ENCODE results near the gene CHD5. TPM values are rescaled to one million over a fixed set of nuclear protein-coding genes. Genes with fewer than 3 reads are reported as not detected.

Gene CHD5
- polyA plus RNA-seq, 3 donors, result 0.07 TPM; not detected in 2

DNA sequence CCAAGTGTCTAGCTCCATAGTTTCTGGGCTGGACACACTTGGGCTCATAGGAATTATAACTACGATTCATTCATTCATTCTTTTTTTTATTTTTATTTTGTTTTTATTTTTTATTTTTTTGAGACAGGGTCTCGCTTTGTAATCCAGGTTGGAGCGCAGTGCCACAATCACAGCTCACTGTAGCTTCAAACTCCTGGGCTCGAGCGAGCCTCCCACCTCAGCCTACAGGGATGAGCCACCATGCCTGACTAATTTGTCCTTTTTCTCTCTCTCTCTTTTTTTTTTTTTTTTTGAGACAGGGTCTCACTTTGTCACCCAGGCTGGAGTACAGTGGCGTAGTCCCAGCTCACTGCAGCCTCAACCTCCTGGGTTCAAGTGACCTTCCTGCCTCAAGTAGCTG lies 92.2 kb downstream of the CHD5 start:
- WGBS (ENCODE audit: insufficient coverage), result no CpG with 5 or more reads among the region's 6 CpGs

GRCh38 chr1:6087377-6087772 lies 92.7 kb downstream of the CHD5 start:
- Mint-ChIP-seq H3K9me3 (peaks cover 0 to 1% (median 0%) of the 10 kb centered on the region in 7 donors), H3K27ac (peak overlapping the region in 2 of 7 donors; percentile 28 to 67), H3K4me1 (no peaks in the 10 kb centered on the region), H3K36me3 (peaks cover 68 to 93% of the 10 kb centered on the region in 2 donors), H3K4me3 (no peak overlapping the region), H3K27me3 (ENCODE audit: low read depth in 3 of 3) (peaks cover 0 to 1% (median 0%) of the 10 kb centered on the region in 3 donors)
- Histone ChIP-seq H3K4me3 (replicated peaks in 1 of 3; ENCODE audit: low read depth in 2 of 3, low read length in 3 of 3) (no peak overlapping the region), H3K36me3 (replicated peaks in 1 of 2; ENCODE audit: control insufficient read depth in 1 of 2, insufficient read depth in 2 of 2, low read length in 2 of 2) (peaks cover 74 to 92% of the 10 kb centered on the region in 2 donors), H3K9ac (ENCODE audit: insufficient read depth, low read length, poor library complexity, severe bottlenecking) (no peak overlapping the region), H4K20me1 (ENCODE audit: insufficient read depth, low read length) (peaks cover 74% of the 10 kb centered on the region), H3K4me2 (replicated peaks; ENCODE audit: extremely low read depth, low read length, poor library complexity, severe bottlenecking) (no peak overlapping the region), H3K27me3 (ENCODE audit: control insufficient read depth in 2 of 2, insufficient read depth in 2 of 2, low read length in 2 of 2) (no peaks in the 10 kb centered on the region), H3K27ac (ENCODE audit: low read depth in 1 of 2, low read length in 2 of 2) (no peak overlapping the region), H3K79me2 (ENCODE audit: insufficient read depth, low read length) (no peaks in the 10 kb centered on the region), H2AFZ (ENCODE audit: insufficient read depth, low read depth, low read length, poor library complexity, severe bottlenecking) (no peak overlapping the region), H3K4me1 (ENCODE audit: control insufficient read depth in 1 of 2, insufficient read depth in 2 of 2, low read length in 2 of 2) (no peaks in the 10 kb centered on the region), H3K9me3 (replicated peaks in 1 of 2; ENCODE audit: control insufficient read depth in 1 of 2, insufficient read depth in 1 of 2, low read length in 2 of 2) (no peaks in the 10 kb centered on the region)
- intact Hi-C loops (cut with micrococcal nuclease), result no loop called here
- TF ChIP-seq, protein P1, sequence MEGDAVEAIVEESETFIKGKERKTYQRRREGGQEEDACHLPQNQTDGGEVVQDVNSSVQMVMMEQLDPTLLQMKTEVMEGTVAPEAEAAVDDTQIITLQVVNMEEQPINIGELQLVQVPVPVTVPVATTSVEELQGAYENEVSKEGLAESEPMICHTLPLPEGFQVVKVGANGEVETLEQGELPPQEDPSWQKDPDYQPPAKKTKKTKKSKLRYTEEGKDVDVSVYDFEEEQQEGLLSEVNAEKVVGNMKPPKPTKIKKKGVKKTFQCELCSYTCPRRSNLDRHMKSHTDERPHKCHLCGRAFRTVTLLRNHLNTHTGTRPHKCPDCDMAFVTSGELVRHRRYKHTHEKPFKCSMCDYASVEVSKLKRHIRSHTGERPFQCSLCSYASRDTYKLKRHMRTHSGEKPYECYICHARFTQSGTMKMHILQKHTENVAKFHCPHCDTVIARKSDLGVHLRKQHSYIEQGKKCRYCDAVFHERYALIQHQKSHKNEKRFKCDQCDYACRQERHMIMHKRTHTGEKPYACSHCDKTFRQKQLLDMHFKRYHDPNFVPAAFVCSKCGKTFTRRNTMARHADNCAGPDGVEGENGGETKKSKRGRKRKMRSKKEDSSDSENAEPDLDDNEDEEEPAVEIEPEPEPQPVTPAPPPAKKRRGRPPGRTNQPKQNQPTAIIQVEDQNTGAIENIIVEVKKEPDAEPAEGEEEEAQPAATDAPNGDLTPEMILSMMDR (IDR thresholded peaks at IDR 0.05), result no peak
- DNase-seq, result no peak
- 90% methylated on average over 8 of the region's 14 CpGs for WGBS (ENCODE audit: insufficient coverage)

More for the DNA sequence above, 92.2 kb downstream of the CHD5 start:
- Histone ChIP-seq H3K4me2 (replicated peaks; ENCODE audit: extremely low read depth, low read length, poor library complexity, severe bottlenecking) (no peak overlapping the region), H3K27ac (ENCODE audit: low read depth in 1 of 2, low read length in 2 of 2) (no peak overlapping the region), H3K27me3 (ENCODE audit: control insufficient read depth in 2 of 2, insufficient read depth in 2 of 2, low read length in 2 of 2) (no peaks in the 10 kb centered on the region), H3K4me1 (ENCODE audit: control insufficient read depth in 1 of 2, insufficient read depth in 2 of 2, low read length in 2 of 2) (no peaks in the 10 kb centered on the region), H2AFZ (ENCODE audit: insufficient read depth, low read depth, low read length, poor library complexity, severe bottlenecking) (no peak overlapping the region), H4K20me1 (ENCODE audit: insufficient read depth, low read length) (peaks cover 70% of the 10 kb centered on the region), H3K79me2 (ENCODE audit: insufficient read depth, low read length) (no peaks in the 10 kb centered on the region), H3K4me3 (replicated peaks in 1 of 3; ENCODE audit: low read depth in 2 of 3, low read length in 3 of 3) (no peak overlapping the region), H3K36me3 (replicated peaks in 1 of 2; ENCODE audit: control insufficient read depth in 1 of 2, insufficient read depth in 2 of 2, low read length in 2 of 2) (peaks cover 74 to 92% of the 10 kb centered on the region in 2 donors), H3K9me3 (replicated peaks in 1 of 2; ENCODE audit: control insufficient read depth in 1 of 2, insufficient read depth in 1 of 2, low read length in 2 of 2) (no peaks in the 10 kb centered on the region), H3K9ac (ENCODE audit: insufficient read depth, low read length, poor library complexity, severe bottlenecking) (no peak overlapping the region)
- Mint-ChIP-seq H3K27me3 (ENCODE audit: low read depth in 3 of 3) (no peaks in the 10 kb centered on the region), H3K4me3 (no peak overlapping the region), H3K36me3 (peaks cover 69 to 93% of the 10 kb centered on the region in 2 donors), H3K4me1 (no peaks in the 10 kb centered on the region), H3K9me3 (peaks cover 0 to 1% (median 0%) of the 10 kb centered on the region in 7 donors), H3K27ac (no peak overlapping the region)
- DNase-seq, result no peak
- TF ChIP-seq, protein P1 (IDR thresholded peaks at IDR 0.05), result no peak
- intact Hi-C loops (cut with micrococcal nuclease), result no loop called here

All from CD14-positive monocyte (primary cell).